Adrenal gland (tissue), 12 donors: ENCODE results near the gene DAB2IP. TPM values are rescaled to one million over a fixed set of nuclear protein-coding genes. Genes with fewer than 3 reads are reported as not detected.

ENCODE experiments used
- DNase-seq, 7 donors: peaks; one replicate each; pipeline ENCODE4 v3.0.0-alpha.2; 2019 to 2020
- H3K27ac ChIP-seq, 5 donors: fragments of 200-600 bp; sonication (generic) in 4 of 5; 1 replicate in 3 of 5; 2 replicates in 2 of 5; pipeline versions ENCODE4 v1.5.1 to v1.8.0; 2016 to 2020; ENCODE audit warnings: mild to moderate bottlenecking in 1 of 5
- H3K27me3 ChIP-seq: fragments of 200-600 bp; 2 replicates; pipeline ENCODE4 v1.8.0; 2021
- H3K36me3 ChIP-seq, 2 donors: fragments of 200-600 bp; replicated peaks in 1 of 2; 1 replicate in 1 of 2; 2 replicates in 1 of 2; pipeline versions ENCODE4 v1.5.1 to v1.8.0; 2018 to 2022
- H3K4me1 ChIP-seq, 2 donors: fragments of 200-600 bp; replicated peaks in 1 of 2; 1 replicate in 1 of 2; 2 replicates in 1 of 2; pipeline versions ENCODE4 v1.5.1 to v1.8.0; 2018 to 2021
- H3K4me3 ChIP-seq, 4 donors: fragments of 200-600 bp; sonication (generic) in 3 of 4; one replicate each; pipeline ENCODE4 v1.5.1; 2016 to 2018
- H3K9me3 ChIP-seq, 3 donors: fragments of 200-600 bp; sonication (generic) in 1 of 3; replicated peaks in 1 of 3; 1 replicate in 2 of 3; 2 replicates in 1 of 3; pipeline versions ENCODE4 v1.5.1 to v1.8.0; 2016 to 2021
- CTCF ChIP-seq, 6 experiments: fragments of 450-650 bp in 4 of 6; fragments of 200-600 bp in 2 of 6; sonication (generic) in 1 of 6; IDR thresholded peaks; 1 replicate in 5 of 6; 2 replicates in 1 of 6; pipeline versions ENCODE4 v1.5.1 to v1.8.0; 2016 to 2021; ENCODE audit warnings: antibody characterized with exemption in 6 of 6, mild to moderate bottlenecking in 2 of 6, moderate library complexity in 1 of 6
- POLR2A ChIP-seq, 2 donors: fragments of 450-650 bp; IDR thresholded peaks; one replicate each; pipeline ENCODE4 v1.6.1; 2017; ENCODE audit warnings: antibody characterized with exemption in 2 of 2, mild to moderate bottlenecking in 2 of 2, moderate library complexity in 1 of 2
- WGBS, 4 donors: extraction: QIAGEN DNeasy Blood & Tissue Kit in 2 of 4; methylation state at CpG; one replicate each; pipeline versions ENCODE4 v1.1.5 to v1.1.7; 2013 to 2017; 5-methylcytosine and 5-hydroxymethylcytosine counted together
- intact Hi-C, 2 donors: fragments of 100-400 bp; cut with DNase I; formaldehyde crosslinking; loops; one replicate each; pipeline versions ENCODE4 v1.14.1 to v1.15.0; 2022 to 2023
- polyA plus RNA-seq, 3 donors: library from polyadenylated mRNA; stranded (reverse); fragments of 200-250 nt in 2 of 3; fragments of 350-450 nt in 1 of 3; fragmentation: Illumina TruSeq in 1 of 3; extraction: RNeasy Lipid Tissue Mini Kit (QIAGEN cat#74804) in 1 of 3; gene quantifications; one replicate each; pipeline ENCODE4 v1.2.3, GENCODE V29; 2013 to 2014
- total RNA-seq, 9 donors: library from RNA; depleted of rRNA in 4 of 9; stranded (reverse); fragments of >200 nt in 4 of 9; fragments of 120-200 nt in 1 of 9; fragmentation: NEBNext Ultra II Directional in 1 of 9; extraction: Animal tissue kit (Norgen Biotek cat#: 25700) in 1 of 9; gene quantifications; one replicate each; pipeline versions ENCODE4 v1.1.0 to v1.2.4, GENCODE V29; 2013 to 2023
- donor health status: healthy with polysubstance abuse.
- donor health status: Bipolar disorder and iron deficiency.
- donor health status: DM: yes; HTN: yes; CAD: no.
- donor health status: DM: no; HTN: no; CAD: no.
- donor health status: DM: no; HTN: no; CAD: no.
- donor health status: DM: yes; HTN: yes; CAD: no.

The DAB2IP gene
- total and polyA plus RNA-seq, 12 donors = 12.0 to 52.2 (median 43.9) TPM

GRCh38 chr9:121678501-121679022 is 27.1 kb downstream of the DAB2IP start:
- intact Hi-C loops = no loop called here
- no peaks in the 10 kb centered on the region for H3K27me3 ChIP-seq
- no peak for TF ChIP-seq POLR2A (IDR thresholded peaks at IDR 0.05)
- no peak for TF ChIP-seq CTCF (IDR thresholded peaks at IDR 0.05)
- no peaks in the 10 kb centered on the region for H3K9me3 ChIP-seq
- H3K4me3 ChIP-seq = no peak overlapping the region
- no peak overlapping the region for H3K27ac ChIP-seq
- peak in 1 of 7 donors; percentile 44 for DNase-seq
- H3K36me3 ChIP-seq = no peaks in the 10 kb centered on the region
- WGBS, 4 donors = 93 to 95% (median 94%) methylated on average over 17 to 22 of the region's 22 CpGs
- H3K4me1 ChIP-seq = no peaks in the 10 kb centered on the region

- WGBS, 4 donors = 87 to 92% (median 89%) methylated on average over 5 to 7 of the region's 7 CpGs
- no peaks in the 10 kb centered on the region for H3K36me3 ChIP-seq
- no peak overlapping the region for H3K4me3 ChIP-seq
- intact Hi-C loops = loop anchor here (5.0 to 10.0 kb wide), 4 partner anchors 48 to 315 kb away; no protein-coding TSS in a partner anchor
- no peaks in the 10 kb centered on the region for H3K4me1 ChIP-seq
- no peaks in the 10 kb centered on the region for H3K27me3 ChIP-seq
- no peak for TF ChIP-seq POLR2A (IDR thresholded peaks at IDR 0.05)
- TF ChIP-seq CTCF (IDR thresholded peaks at IDR 0.05) = no peak
- no peaks in the 10 kb centered on the region for H3K9me3 ChIP-seq
- DNase-seq = peak in 1 of 7 donors; percentile 5
- no peak overlapping the region for H3K27ac ChIP-seq
These were observed 28.6 kb downstream of the DAB2IP start for GRCh38 chr9:121679901-121680635.

- no peaks in the 10 kb centered on the region for H3K27me3 ChIP-seq
- no peaks in the 10 kb centered on the region for H3K9me3 ChIP-seq
- no peak overlapping the region for H3K4me3 ChIP-seq
- TF ChIP-seq POLR2A (IDR thresholded peaks at IDR 0.05) (no peak), CTCF (IDR thresholded peaks at IDR 0.05) (no peak)
- no peaks in the 10 kb centered on the region for H3K4me1 ChIP-seq
- DNase-seq = no peak
- H3K36me3 ChIP-seq = no peaks in the 10 kb centered on the region
- 81 to 93% (median 89%) methylated on average over 6 to 7 of the region's 7 CpGs for WGBS, 4 donors
- intact Hi-C loops = loop anchor here (5.0 to 10.0 kb wide), 4 partner anchors 49 to 313 kb away; no protein-coding TSS in a partner anchor
- no peak overlapping the region for H3K27ac ChIP-seq
These were observed 30.0 kb downstream of the DAB2IP start for GRCh38 chr9:121681404-121681803.

GRCh38 chr9:121682201-121682600 is 30.8 kb downstream of the DAB2IP start:
- TF ChIP-seq POLR2A (IDR thresholded peaks at IDR 0.05) (no peak), CTCF (IDR thresholded peaks at IDR 0.05) (no peak)
- Histone ChIP-seq H3K9me3 (no peaks in the 10 kb centered on the region), H3K36me3 (no peaks in the 10 kb centered on the region), H3K27ac (no peak overlapping the region), H3K27me3 (no peaks in the 10 kb centered on the region), H3K4me1 (no peaks in the 10 kb centered on the region), H3K4me3 (no peak overlapping the region)
- no peak for DNase-seq
- 71 to 81% (median 74%) methylated on average over 6 of the region's 6 CpGs for WGBS, 4 donors
- intact Hi-C loops = loop anchor here (5.0 to 10.0 kb wide), 4 partner anchors 50 to 313 kb away; no protein-coding TSS in a partner anchor
